Activated CD8-positive, alpha-beta memory T cell treated with anti-CD3 and anti-CD28 coated beads, Interleukin-2, amount 50 U/mL, for 48 hours (primary cell): Measurements from ENCODE around the gene RASAL1.

Experiments
- DNase-seq: peaks from one replicate; pipeline ENCODE4 v3.0.0-alpha.2; 2020

RASAL1 gene

DNA sequence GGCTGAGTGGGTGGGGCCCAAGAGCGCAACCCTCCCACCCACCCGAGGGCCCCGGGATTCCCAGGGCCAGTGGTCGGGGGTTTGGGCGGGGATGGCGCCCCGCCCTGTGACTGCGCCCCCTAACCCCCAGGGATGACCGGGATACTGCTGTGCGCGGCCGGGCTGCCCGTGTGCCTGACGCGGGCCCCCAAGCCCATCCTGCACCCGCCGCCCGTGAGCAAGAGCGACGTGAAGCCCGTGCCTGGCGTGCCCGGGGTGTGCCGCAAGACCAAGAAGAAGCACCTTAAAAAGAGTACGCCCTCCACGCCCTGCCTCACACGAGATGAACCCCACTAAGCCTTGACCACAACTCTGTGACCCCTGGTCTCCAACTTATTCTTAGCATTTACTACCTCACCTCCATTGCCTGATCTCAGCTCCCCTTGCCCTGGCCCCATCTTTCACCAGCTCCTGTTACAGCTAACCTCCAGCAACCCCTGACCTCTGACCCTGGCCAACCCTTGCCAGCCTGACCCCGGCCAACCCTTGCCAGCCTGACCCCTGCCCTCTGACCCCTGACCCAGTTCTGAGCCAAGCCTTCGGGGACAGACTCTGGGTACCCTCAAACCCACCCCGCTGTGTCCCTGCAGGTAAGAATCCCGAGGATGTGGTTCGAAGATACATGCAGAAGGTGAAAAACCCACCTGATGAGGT lies 42.0 kb downstream of the RASAL1 start:
- DNase-seq: no peak

DNA sequence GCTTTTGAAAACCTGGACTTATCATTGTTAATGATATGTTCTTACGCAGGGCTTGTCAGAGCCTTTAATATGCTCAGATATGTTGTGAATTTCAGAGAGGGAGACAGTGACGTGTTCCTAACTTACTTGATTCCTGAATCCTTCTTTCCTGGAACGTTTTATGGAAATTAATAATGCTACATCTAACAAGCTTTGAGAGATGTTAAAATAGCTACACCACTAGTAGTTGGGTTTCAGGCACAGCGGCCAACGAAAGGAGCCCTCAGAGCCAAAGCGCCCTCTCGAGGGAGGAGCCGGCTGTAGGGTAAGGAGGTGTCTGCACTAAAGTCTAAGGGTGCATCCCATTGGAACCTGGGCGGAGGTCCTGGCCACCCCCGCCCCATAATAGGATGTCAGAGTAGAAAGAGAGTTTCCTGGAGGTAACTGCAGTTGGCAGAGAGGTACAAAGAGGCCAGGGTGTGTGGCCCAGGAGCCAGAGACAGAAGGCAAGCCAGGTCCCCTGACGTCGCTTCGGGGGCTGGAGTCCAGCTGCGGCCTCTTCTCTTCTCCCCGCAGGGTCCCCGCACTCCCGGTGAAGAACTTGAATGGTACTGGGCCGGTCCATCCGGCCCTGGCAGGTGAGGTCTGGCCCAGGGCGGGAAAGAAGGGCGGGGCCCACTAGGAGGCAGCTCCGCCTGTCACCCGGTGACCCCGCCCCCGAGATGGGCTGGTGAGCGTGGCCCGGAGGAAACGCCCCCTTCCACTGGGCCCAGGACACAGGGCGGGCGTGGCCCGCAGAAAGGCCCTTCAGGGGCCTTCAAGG lies 42.8 kb downstream of the RASAL1 start:
- DNase-seq: no peak

DNA sequence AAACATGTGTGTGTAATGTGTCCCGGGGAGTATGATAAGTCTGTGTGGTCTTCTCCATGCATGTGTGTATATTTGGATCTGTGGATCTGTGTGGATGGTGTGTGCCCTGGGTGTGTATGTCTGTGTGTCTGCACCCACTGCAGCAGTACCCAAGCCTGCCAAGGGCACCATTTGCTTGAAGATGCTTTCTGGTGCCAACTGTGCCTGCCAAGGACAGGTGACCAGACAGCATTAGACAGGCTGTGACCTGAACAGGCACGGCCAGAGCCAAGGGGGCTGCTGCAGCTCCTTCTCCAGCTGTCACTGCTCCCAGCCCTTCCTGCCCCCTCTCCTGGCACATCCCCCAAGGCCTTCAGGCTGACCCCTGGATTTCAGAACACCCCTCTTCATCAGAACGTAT lies 44.1 kb downstream of the RASAL1 start:
- no peak for DNase-seq

DNA sequence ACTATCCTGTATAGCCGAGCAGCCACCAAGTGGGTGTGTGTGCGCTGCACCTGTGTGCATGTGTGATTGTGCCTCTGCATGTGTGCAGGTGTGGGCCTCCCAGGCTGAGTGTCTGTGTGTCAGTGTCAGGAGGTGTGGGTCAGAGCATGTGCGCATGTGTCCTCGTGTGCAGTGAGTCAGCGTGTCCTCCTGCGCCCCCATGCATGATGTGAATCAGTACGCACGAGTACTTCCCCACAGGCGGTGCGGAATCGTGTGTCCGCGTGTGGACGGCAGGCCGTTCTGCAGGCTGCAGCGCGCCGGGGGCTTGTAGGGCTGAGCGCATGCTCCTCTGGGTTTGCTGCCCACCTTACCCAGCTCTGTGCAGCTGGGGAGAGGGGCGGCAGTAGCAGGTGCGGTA lies 44.8 kb downstream of the RASAL1 start:
- no peak for DNase-seq

DNA sequence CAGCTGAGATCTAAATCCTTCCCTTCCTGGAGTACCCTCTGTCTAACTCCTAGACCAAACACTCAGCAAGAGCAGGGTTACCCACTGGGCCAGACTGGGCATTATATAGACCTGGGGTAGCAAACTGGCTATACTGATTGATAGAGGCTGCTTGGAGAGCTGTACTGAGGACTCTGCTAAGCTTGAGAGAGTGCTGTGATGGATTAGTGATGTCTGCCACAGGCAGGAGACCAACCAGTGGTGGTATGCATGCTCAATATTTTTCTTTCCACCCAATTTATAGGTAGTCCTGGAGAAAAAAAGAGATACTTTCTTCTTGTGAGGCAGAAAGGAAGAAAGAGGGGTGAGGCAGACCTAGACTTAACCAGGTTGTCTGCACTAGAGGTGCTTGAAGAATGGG lies 45.7 kb downstream of the RASAL1 start:
- no peak for DNase-seq

DNA sequence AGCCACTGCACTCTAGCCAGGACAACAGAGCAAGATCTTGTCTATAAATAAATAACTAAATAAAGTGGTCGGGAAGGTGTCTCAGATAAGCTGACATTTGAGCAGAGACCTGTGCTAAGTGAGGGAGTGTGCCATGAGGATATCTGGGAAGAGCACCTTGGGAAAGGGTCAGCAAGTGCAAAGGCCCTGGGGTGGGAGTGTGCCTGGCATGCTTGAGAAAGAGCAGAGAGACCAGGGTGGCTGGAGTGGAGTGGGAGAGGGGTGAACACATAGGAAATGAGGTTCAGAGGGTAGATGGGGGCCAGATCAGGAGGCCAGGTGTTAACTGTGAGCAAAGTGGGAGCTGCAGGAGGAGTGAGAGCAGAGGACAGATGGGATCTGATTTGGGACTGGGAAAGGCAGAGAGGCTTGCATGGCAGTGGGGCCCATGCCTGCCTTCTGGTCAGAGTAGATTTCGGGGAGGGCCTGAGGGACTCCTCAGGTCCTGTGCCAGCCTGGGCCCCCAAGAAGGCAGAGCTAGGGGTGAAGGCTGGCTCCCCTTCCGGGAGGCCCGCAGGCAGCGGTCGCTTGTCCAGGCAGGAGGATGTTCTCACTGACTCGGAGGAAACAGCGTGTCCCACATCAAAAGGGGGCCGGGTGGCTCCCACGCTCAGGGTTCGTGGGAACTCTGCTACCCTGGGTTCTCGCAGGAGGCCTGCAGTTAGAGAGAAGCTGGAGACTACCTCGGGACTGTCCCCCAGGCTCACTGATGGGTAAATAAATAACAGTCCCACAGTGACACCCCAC lies 46.4 kb downstream of the RASAL1 start:
- DNase-seq: peak; percentile 83

DNA sequence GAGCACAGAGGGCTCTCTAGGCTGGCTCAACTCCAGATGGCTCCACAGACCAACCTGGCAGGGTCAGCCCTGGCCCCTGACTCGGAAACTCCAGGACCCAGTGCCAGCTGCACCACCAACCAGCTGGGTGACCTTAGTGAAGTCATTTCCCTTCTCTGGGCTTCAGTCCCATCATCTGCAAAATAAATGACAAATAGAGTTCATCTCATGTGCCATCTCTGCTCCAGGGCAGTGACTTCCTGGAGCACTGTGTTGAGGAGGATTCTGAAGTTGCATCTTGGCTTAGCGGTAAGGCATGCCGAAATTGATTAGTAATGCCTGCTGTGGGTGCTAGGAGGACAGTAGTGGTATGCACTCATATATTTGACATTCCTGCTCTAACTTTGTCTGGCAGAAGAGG lies 47.5 kb downstream of the RASAL1 start:
- no peak for DNase-seq

DNA sequence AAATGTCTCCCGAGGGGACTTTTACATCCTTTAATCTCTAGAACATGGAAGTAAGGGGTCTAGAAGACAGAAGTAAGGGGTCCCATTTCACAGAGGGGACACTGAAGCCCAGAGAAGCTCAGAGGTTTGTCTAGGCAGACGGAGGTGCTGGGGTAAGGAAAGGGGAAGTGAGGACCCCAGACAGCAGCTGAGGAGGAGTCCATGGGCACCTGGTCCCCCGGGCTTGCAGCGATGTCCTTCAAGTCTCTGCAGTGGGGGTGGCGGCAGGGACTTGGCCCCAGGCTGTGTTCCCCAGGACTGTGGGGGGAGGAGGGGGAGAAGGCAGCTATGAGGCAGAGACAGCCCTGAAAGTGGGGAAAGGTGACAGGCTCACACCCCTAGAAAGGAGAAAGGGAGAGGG lies 48.4 kb downstream of the RASAL1 start:
- peak; percentile 63 for DNase-seq

DNA sequence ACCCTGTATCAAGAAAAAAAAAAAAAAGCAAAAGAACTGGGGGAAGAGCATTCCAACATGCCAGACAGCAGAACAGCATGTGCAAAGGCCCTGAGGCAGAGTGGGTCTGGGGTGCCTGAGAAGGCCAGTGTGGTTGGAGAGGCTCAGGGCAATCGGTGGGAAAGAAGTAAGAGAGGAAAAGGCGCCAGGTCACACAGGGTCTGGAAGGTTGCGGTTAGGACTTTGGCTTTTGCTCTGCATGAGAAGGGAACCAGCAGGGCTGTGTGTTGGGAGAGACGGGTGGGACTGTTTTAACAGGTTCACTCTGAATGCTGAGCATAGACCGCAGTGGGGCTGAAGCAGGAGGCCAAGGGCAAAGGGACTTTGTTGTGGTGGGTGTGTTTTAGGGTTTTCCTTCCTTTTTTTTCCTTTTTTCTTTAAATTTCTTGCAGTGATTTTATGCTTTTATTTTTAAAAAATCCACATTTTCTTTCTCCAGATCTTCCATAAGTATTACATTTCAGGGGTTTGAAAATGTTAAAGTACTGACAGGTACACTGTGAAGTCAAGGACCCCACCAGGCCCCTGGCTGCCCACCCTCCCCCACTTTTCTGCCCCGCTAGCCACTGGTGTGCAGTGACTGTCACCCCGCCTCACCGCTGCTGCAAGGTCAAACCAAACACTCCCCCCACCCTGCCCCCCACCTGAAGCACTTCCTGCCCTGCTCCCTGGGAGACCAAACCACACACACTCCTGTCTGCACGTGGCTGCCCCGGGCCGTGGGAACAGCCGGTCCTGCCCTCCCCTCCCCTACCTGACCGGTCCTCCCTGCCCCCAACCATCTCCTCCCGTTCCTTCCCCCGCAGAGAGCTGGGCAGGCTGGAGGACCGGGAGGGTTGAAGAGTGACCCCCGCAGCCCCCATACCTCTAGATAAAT lies 49.1 kb downstream of the RASAL1 start:
- DNase-seq: peak; percentile 62

DNA sequence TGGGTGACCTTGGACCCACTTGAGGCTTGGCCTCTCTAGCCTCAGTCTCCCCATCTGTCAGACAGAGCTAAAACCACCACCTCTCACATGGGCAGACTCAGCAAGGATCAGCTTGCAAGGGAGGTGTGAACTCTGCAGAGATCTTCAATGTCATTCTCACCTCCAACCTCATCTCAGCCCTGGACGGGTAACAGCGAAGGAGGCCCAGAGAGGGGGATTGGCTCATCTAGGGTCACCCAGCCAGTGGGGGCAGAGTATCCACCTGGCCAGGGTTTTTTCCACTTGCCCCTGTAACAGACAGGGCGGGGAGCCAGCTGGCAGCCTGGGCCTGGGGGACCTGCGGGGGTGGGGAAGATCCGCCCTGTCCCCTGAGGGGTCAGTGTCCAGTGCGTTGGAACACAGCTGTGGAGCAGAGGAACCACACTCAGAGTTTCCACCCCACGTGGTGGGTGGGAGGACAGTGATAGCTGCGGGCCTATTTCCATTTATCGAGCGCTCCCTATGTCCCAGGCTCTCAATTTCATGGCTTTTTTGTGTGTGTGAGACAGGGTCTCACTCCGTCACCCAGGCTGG lies 51.6 kb downstream of the RASAL1 start:
- no peak for DNase-seq

DNA sequence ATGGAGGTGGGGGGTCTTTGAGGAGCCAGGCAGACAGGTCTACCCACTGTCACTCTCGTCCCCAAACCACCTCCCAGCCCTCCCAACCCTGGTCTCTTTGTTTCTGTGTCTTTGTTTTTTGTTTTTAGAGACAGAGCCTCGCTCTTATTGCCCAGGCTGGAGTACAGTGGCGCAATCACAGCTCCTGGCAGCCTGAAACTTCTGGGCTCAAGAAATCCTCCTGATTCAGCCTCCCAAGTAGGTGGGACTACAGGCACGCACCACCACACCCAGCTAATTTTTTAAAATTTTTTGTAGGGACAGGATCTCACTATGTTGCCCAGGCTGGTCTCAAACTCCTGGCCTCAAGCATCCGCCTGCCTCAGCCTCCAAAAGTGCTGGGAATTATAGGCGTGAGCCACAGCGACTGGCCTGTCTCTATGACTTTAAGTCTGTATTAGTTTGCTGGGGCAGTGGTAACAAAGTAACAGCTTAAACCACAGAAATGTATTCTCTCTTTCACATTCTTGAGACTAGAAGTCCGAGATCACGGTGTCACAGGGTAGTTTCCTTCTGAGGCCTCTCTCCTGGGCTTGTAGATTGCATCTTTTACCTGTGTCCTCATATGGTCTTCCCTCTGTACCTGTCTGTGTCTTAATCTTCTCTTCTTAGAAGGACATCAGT lies 52.9 kb downstream of the RASAL1 start:
- DNase-seq: no peak

DNA sequence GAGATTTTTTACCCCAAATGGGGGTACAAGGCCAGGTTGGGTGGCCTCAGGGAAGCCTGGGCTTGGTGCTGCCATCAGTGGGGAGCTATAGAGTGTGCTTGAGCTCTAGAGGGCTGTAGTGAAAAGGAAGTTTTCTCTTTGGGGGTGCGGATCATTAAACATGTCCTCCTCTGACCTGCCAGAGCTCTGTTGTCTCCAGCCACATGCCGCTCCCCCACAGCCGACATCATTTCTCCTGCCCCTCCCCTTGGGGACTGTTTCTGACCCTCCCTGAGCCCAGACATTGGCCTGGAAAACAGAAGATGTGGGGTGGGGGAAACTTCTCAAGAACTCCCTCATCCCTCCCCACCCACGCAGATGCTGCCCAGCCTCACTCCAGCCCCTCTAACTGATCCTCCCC lies 53.7 kb downstream of the RASAL1 start:
- no peak for DNase-seq

DNA sequence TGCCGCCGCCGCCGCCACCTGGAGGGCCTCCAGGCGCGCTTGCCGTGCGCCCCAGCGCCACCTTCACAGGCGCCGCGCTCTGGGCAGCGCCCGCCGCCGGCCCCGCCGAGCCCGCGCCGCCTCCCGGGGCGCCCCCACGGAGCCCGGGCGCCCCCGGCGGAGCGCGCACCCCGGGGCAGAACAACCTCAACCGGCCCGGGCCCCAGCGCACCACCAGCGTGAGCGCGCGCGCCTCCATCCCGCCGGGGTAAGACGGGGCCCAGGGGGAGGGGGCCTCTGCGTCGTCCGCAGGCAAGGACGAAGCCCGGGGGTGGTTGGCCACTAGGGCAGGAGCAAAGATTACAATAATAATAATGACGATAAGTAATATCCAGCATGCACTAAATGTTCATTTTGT lies 57.7 kb downstream of the RASAL1 start:
- no peak for DNase-seq

DNA sequence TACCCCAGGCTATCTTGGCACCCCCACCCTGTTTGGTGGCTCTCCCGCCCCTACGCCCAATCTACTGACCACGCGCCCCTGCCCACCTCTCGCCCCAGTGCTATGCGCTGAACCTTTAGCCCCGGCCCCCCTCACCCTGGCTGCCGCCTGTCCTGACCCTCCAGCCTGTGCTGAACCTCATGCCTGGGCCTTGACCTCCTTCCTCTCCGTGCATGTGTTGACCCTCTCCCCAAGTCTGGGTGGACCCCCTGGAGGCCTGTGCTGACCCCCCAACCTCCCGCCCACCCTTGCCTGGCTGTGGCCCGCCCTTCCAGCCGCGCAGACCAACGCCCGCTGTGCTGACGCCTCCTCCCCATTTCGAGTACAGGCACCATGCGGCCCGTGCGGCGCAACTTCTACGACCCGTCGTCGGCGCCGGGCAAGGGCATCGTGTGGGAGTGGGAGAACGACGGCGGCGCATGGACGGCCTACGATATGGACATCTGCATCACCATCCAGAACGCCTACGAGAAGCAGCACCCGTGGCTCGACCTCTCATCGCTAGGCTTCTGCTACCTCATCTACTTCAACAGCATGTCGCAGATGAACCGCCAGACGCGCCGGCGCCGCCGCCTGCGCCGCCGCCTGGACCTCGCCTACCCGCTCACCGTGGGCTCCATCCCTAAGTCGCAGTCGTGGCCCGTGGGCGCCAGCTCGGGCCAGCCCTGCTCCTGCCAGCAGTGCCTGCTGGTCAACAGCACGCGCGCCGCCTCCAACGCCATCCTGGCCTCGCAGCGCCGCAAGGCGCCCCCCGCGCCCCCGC lies 58.3 kb downstream of the RASAL1 start:
- DNase-seq: no peak

DNA sequence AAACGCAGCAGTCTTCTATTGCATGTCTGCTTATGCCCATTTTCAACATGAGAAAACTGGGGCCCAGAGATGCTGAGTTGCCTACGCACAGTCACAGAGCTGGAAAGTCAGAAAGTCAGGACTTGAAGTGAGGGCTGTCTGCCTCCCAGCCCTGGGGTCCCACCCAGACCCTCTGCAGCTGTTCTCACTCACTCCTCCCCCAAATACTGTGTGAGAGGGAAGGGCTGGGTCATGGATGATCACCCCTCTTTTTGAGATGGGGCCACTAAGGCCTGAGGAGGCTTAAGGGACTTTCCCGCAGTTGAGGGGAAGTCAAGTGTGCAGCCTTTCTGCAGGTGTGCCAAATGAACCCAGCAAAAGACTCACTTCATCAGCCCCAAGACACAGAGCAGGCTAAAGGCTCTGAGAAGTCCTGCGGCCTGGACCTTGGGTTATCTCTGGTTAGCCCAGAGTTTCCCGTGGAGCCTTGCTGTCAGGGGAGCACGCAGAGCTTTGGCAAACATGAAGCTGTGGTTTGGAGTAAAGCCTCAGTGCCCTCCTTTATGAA lies 60.4 kb downstream of the RASAL1 start:
- no peak for DNase-seq

DNA sequence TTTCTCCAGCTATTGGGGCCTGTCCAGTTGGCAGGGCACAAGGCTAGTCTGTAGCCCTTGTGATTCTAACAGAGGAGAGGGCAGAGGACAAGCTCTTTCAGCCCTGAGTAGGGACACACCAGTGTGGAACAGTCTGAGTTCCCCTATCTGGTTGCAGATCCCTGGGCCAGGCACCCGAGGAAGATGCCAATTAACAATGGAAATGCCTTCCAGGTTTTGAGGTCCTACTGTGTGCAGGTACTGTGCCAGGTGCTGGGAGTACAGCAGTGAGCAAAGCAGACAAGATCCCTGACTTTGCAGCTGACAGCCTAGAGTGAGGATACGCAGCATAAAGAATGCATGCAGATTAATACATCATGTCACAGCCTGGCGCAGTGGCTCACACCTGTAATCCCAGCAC lies 62.0 kb downstream of the RASAL1 start:
- no peak for DNase-seq

DNA sequence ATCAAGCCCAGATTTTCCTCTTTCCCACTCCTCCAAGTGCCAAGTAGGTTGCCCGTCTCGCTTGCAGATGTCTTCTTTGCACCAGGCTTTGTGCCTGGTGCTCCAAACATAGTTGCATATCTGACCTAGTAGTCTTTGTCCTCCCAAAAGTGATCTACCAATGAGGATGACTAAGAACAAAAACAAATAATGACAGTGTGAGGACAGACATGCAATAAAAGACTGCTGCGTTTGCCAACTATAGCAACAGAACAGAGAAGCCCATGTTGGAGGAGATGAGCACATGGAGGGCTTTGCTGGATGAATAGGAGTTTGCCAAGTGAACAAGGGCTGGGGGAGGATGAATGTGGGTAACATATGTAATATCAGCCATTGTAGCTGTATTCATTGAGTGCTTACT lies 63.4 kb downstream of the RASAL1 start:
- DNase-seq: no peak

DNA sequence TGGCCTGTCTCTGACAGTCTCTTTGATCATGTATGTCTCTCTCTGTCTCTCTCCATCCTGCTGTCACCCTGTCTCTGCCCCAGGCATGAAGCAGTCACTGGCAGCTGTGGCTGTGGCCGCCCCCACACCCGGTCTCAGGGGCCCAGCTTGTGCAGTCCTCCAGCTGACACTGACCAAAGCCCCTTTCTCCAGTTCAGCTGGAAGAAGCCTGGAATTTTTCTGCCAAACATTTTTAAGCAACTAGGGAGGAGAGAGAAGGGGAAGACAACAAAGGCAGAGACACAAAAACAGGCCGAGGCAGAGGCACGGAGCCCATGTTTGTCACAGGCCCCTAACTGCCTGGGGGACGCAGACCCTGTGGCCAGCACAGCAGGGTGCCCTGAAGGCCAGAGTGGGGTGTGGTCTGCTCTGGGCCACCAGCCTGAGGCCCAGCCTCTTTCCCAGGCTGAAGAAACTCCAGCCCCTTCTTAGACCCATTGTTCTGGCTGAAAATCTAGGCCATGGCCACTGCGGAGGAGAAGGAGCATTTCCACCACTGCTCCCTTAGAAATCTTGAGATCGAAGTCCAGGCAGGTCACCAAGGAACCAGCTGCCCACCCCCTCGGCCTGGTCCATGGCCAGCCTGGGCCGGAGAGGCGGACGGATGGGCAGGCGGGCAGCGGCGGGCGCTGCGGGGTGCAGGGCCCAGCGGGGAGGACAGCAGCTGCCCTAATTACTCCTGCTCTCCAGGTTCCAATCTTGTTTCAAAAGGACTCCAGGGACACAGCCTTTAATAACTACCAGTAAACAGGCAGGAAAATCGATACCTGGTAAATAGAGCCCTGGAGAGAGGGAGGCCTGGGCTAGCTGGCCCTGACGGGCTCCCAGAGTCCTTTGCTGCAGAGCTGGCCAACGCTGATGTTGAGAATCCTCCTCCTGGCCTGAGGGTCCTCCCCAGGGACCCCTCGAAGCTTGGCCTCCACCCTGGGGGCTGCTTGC lies 64.1 kb downstream of the RASAL1 start:
- DNase-seq: no peak
